Spleen (tissue), 11 donors: Measurements from ENCODE around the gene COL19A1. TPM values are rescaled to one million over a fixed set of nuclear protein-coding genes. Genes with fewer than 3 reads are reported as not detected.

ENCODE experiments used
- DNase-seq: peaks from one replicate; pipeline ENCODE4 v3.0.0-alpha.2; 2020
- H3K27ac ChIP-seq, 8 donors: fragments of 200-600 bp; sonication (generic) in 7 of 8; 1 replicate in 4 of 8; 2 replicates in 4 of 8; pipeline versions ENCODE4 v1.5.0 to v1.8.0; 2016 to 2021; ENCODE audit warnings: inconsistent platforms in 4 of 8, mild to moderate bottlenecking in 4 of 8, moderate library complexity in 1 of 8
- H3K27me3 ChIP-seq, 7 donors: fragments of 200-600 bp; sonication (generic) in 6 of 7; replicated peaks in 1 of 7; 1 replicate in 4 of 7; 2 replicates in 3 of 7; pipeline versions ENCODE4 v1.5.0 to v1.8.0; 2016 to 2021; ENCODE audit warnings: inconsistent platforms in 3 of 7, mild to moderate bottlenecking in 1 of 7
- H3K36me3 ChIP-seq, 6 donors: fragments of 200-600 bp; sonication (generic) in 5 of 6; 1 replicate in 4 of 6; 2 replicates in 2 of 6; pipeline versions ENCODE4 v1.5.0 to v1.8.0; 2016 to 2021; ENCODE audit warnings: inconsistent platforms in 2 of 6
- H3K4me1 ChIP-seq, 6 donors: fragments of 200-600 bp; sonication (generic) in 5 of 6; 1 replicate in 3 of 6; 2 replicates in 3 of 6; pipeline versions ENCODE4 v1.5.0 to v1.8.0; 2016 to 2021; ENCODE audit warnings: inconsistent platforms in 3 of 6
- H3K4me3 ChIP-seq, 8 donors: fragments of 200-600 bp; sonication (generic) in 7 of 8; 1 replicate in 4 of 8; 2 replicates in 4 of 8; pipeline versions ENCODE4 v1.5.0 to v1.8.0; 2016 to 2021; ENCODE audit warnings: inconsistent platforms in 4 of 8, mild to moderate bottlenecking in 4 of 8, moderate library complexity in 2 of 8
- H3K9me3 ChIP-seq, 8 donors: fragments of 200-600 bp; sonication (generic) in 7 of 8; 1 replicate in 4 of 8; 2 replicates in 4 of 8; pipeline versions ENCODE4 v1.5.0 to v1.8.0; 2016 to 2021; ENCODE audit warnings: inconsistent platforms in 4 of 8
- POLR2A ChIP-seq, 3 donors: fragments of 450-650 bp; IDR thresholded peaks; one replicate each; pipeline ENCODE4 v1.5.1; 2017; ENCODE audit warnings: antibody characterized with exemption in 3 of 3, mild to moderate bottlenecking in 1 of 3
- POLR2AphosphoS5 ChIP-seq, 3 donors: sonication (generic); formaldehyde crosslinking; IDR thresholded peaks; one replicate each; pipeline ENCODE4 v1.5.1; 2017; ENCODE audit warnings: antibody characterized with exemption in 3 of 3
- WGBS, 5 donors: extraction: QIAGEN DNeasy Blood & Tissue Kit in 3 of 5; methylation state at CpG; one replicate each; pipeline versions ENCODE4 v1.1.5 to v1.1.7; 2013 to 2018; 5-methylcytosine and 5-hydroxymethylcytosine counted together
- intact Hi-C: fragments of 100-400 bp; cut with DNase I; formaldehyde crosslinking; loops from one replicate; pipeline ENCODE4 v1.15.0; 2023; ENCODE audit warnings: low total_unique reads
- polyA plus RNA-seq, 3 donors: library from polyadenylated mRNA; stranded (reverse); fragments of 200-250 nt; gene quantifications; one replicate each; pipeline ENCODE4 v1.2.1, GENCODE V29; 2013
- total RNA-seq, 7 donors: library from RNA; depleted of rRNA in 3 of 7; stranded (reverse); fragments of >200 nt in 3 of 7; fragmentation: NEBNext Ultra II Directional in 4 of 7; extraction: Animal tissue kit (Norgen Biotek cat#: 25700) in 4 of 7; gene quantifications; one replicate each; pipeline versions ENCODE4 v1.1.0 to v1.2.1, GENCODE V29; 2016 to 2021
- TF ChIP-seq, protein P1 (sequence below), 11 experiments: fragments of 200-600 bp in 7 of 11; fragments of 450-650 bp in 4 of 11; sonication (generic) in 4 of 11; IDR thresholded peaks in 8 of 11; conservative IDR thresholded peaks in 3 of 11; 1 replicate in 7 of 11; 2 replicates in 4 of 11; pipeline versions ENCODE4 v1.4.0 to v1.8.0; 2016 to 2021; ENCODE audit warnings: antibody characterized with exemption in 11 of 11, inconsistent platforms in 4 of 11, mild to moderate bottlenecking in 1 of 11
- donor health status: healthy with polysubstance abuse.
- donor health status: DM: no; HTN: no; CAD: no; lungs with moderate emphysema.
- donor health status: DM: no; HTN: no; CAD: no.
- donor health status: Bipolar disorder and iron deficiency.
- donor health status: healthy.
- donor health status: DM: no; HTN: no; CAD: no.
- donor health status: DM: yes; HTN: yes; CAD: no.

Gene COL19A1
- total and polyA plus RNA-seq, 10 donors: 0.48 to 14.5 (median 10.2) TPM

- Histone ChIP-seq H3K4me3 (no peak overlapping the region), H3K27me3 (no peaks in the 10 kb centered on the region), H3K4me1 (no peaks in the 10 kb centered on the region), H3K27ac (no peak overlapping the region), H3K36me3 (peaks cover 0 to 26% (median 0%) of the 10 kb centered on the region in 6 donors), H3K9me3 (peaks cover 0 to 6% (median 0%) of the 10 kb centered on the region in 8 donors)
- WGBS, 5 donors: 54 to 77% (median 68%) methylated on average over 3 of the region's 3 CpGs
- TF ChIP-seq, protein P1, sequence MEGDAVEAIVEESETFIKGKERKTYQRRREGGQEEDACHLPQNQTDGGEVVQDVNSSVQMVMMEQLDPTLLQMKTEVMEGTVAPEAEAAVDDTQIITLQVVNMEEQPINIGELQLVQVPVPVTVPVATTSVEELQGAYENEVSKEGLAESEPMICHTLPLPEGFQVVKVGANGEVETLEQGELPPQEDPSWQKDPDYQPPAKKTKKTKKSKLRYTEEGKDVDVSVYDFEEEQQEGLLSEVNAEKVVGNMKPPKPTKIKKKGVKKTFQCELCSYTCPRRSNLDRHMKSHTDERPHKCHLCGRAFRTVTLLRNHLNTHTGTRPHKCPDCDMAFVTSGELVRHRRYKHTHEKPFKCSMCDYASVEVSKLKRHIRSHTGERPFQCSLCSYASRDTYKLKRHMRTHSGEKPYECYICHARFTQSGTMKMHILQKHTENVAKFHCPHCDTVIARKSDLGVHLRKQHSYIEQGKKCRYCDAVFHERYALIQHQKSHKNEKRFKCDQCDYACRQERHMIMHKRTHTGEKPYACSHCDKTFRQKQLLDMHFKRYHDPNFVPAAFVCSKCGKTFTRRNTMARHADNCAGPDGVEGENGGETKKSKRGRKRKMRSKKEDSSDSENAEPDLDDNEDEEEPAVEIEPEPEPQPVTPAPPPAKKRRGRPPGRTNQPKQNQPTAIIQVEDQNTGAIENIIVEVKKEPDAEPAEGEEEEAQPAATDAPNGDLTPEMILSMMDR (IDR thresholded peaks at IDR 0.05 in 8 of 11, conservative IDR thresholded peaks at IDR 0.05 in 3 of 11): no peak
- no peak for TF ChIP-seq POLR2AphosphoS5 (IDR thresholded peaks at IDR 0.05)
- no peak for TF ChIP-seq POLR2A (IDR thresholded peaks at IDR 0.05)
- intact Hi-C loops: no loop called here
- no peak for DNase-seq
Observed at GRCh38 chr6:70183538-70183937, 317.2 kb downstream of the COL19A1 start.

GRCh38 chr6:70184723-70185122 lies 318.4 kb downstream of the COL19A1 start:
- intact Hi-C loops: no loop called here
- no peak for DNase-seq
- Histone ChIP-seq H3K36me3 (peaks cover 0 to 30% (median 0%) of the 10 kb centered on the region in 6 donors), H3K27me3 (no peaks in the 10 kb centered on the region), H3K4me1 (no peaks in the 10 kb centered on the region), H3K4me3 (no peak overlapping the region), H3K27ac (no peak overlapping the region), H3K9me3 (peaks cover 0 to 5% (median 0%) of the 10 kb centered on the region in 8 donors)
- 71 to 86% (median 79%) methylated on average over 3 of the region's 3 CpGs for WGBS, 5 donors
- TF ChIP-seq, protein P1 (IDR thresholded peaks at IDR 0.05 in 8 of 11, conservative IDR thresholded peaks at IDR 0.05 in 3 of 11): no peak
- TF ChIP-seq POLR2A (IDR thresholded peaks at IDR 0.05) (no peak), POLR2AphosphoS5 (IDR thresholded peaks at IDR 0.05) (no peak)

DNA sequence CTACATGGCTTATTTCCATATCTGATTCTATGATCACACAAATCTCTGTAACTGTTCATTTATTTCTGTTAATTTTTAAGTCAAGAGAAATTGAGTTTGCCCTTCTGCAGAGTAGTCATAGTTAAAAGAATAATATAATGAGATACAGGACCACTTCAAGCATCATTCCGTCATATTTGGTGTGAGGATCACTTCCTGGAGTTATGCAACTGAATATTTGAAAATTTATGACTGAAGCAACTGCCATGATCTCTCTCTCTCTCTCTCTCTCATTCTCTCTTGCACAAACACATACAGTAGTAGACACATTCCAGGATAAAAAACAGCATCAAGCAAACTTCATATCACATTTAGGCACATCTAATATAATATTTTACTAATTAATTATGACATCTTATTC lies 320.1 kb downstream of the COL19A1 start:
- Histone ChIP-seq H3K36me3 (peaks cover 0 to 32% (median 0%) of the 10 kb centered on the region in 6 donors), H3K4me1 (no peaks in the 10 kb centered on the region), H3K27ac (no peak overlapping the region), H3K4me3 (no peak overlapping the region), H3K27me3 (no peaks in the 10 kb centered on the region), H3K9me3 (no peaks in the 10 kb centered on the region)
- 58 to 80% (median 75%) methylated on average over 1 of the region's 1 CpG for WGBS, 5 donors
- no peak for DNase-seq
- intact Hi-C loops: no loop called here
- TF ChIP-seq POLR2AphosphoS5 (IDR thresholded peaks at IDR 0.05): no peak

- Histone ChIP-seq H3K27me3 (no peaks in the 10 kb centered on the region), H3K27ac (no peak overlapping the region), H3K4me3 (no peak overlapping the region), H3K36me3 (peaks cover 0 to 32% (median 0%) of the 10 kb centered on the region in 6 donors), H3K9me3 (no peaks in the 10 kb centered on the region), H3K4me1 (no peaks in the 10 kb centered on the region)
- TF ChIP-seq, protein P1 (IDR thresholded peaks at IDR 0.05 in 8 of 11, conservative IDR thresholded peaks at IDR 0.05 in 3 of 11): no peak
- TF ChIP-seq POLR2A (IDR thresholded peaks at IDR 0.05) (no peak), POLR2AphosphoS5 (IDR thresholded peaks at IDR 0.05) (no peak)
- no peak for DNase-seq
- intact Hi-C loops: no loop called here
- 73 to 93% (median 84%) methylated on average over 6 of the region's 6 CpGs for WGBS, 5 donors
Observed at GRCh38 chr6:70188202-70188601, 321.8 kb downstream of the COL19A1 start.

- intact Hi-C loops: no loop called here
- Histone ChIP-seq H3K4me1 (no peaks in the 10 kb centered on the region), H3K27ac (no peak overlapping the region), H3K36me3 (peaks cover 0 to 13% (median 0%) of the 10 kb centered on the region in 6 donors), H3K27me3 (no peaks in the 10 kb centered on the region), H3K4me3 (no peak overlapping the region), H3K9me3 (no peaks in the 10 kb centered on the region)
- TF ChIP-seq POLR2A (IDR thresholded peaks at IDR 0.05): no peak
- no peak for TF ChIP-seq POLR2AphosphoS5 (IDR thresholded peaks at IDR 0.05)
- TF ChIP-seq, protein P1 (IDR thresholded peaks at IDR 0.05 in 8 of 11, conservative IDR thresholded peaks at IDR 0.05 in 3 of 11): no peak
- no peak for DNase-seq
Observed at GRCh38 chr6:70194421-70194820, 328.1 kb downstream of the COL19A1 start.
